Lower leg skin (tissue), 4 donors: ENCODE results near the gene IBSP. TPM values are rescaled to one million over a fixed set of nuclear protein-coding genes. Genes with fewer than 3 reads are reported as not detected.

ENCODE experiments used
- DNase-seq, 2 donors: peaks; one replicate each; pipeline ENCODE4 v3.0.0-alpha.2; 2019; ENCODE audit warnings: low spot score in 2 of 2
- H3K4me3 ChIP-seq: fragments of 200-600 bp; sonication (generic); 2 replicates; pipeline ENCODE4 v1.5.1; 2017; ENCODE audit warnings: mild to moderate bottlenecking, low read depth; ENCODE audit not compliant: poor library complexity, severe bottlenecking
- POLR2A ChIP-seq, 2 donors: fragments of 450-650 bp; IDR thresholded peaks; one replicate each; pipeline ENCODE4 v1.6.1; 2016 to 2017; ENCODE audit warnings: antibody characterized with exemption in 2 of 2, mild to moderate bottlenecking in 1 of 2, moderate library complexity in 1 of 2
- WGBS, 2 donors: methylation state at CpG; one replicate each; pipeline ENCODE4 v1.1.5; 2018; 5-methylcytosine and 5-hydroxymethylcytosine counted together
- intact Hi-C: fragments of 100-400 bp; cut with DNase I; formaldehyde crosslinking; loops from one replicate; pipeline ENCODE4 v1.15.0; 2023; ENCODE audit warnings: low total_unique reads
- total RNA-seq, 4 donors: library from RNA; depleted of rRNA; stranded (reverse); fragments of >200 nt; gene quantifications; one replicate each; pipeline ENCODE4 v1.1.0, GENCODE V29; 2016
- TF ChIP-seq, protein P1 (sequence below), 3 donors: fragments of 450-650 bp; IDR thresholded peaks; one replicate each; pipeline ENCODE4 v1.5.1; 2016; ENCODE audit warnings: antibody characterized with exemption in 3 of 3, mild to moderate bottlenecking in 3 of 3, moderate library complexity in 2 of 3

IBSP gene
- total RNA-seq, 4 donors from 2014 or later, result not detected

DNA sequence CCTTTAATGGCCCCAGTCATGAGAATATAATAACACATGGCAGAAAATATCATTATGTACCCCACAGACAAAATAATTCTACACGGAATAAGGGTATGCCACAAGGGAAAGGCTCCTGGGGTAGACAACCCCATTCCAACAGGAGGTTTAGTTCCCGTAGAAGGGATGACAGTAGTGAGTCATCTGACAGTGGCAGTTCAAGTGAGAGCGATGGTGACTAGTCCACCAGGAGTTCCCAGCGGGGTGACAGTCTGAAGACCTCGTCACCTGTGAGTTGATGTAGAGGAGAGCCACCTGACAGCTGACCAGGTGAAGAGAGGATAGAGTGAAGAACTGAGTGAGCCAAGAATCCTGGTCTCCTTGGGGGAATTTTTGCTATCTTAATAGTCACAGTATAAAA, 46.9 kb downstream of the IBSP start:
- no peak overlapping the region for H3K4me3 ChIP-seq
- intact Hi-C loops, result loop anchor here (10.0 kb wide), 2 partner anchors 461 to 581 kb away; no protein-coding TSS in a partner anchor
- no peak for DNase-seq
- WGBS, 2 donors, result 88 to 94% methylated on average over 5 of the region's 5 CpGs
- TF ChIP-seq, protein P1, sequence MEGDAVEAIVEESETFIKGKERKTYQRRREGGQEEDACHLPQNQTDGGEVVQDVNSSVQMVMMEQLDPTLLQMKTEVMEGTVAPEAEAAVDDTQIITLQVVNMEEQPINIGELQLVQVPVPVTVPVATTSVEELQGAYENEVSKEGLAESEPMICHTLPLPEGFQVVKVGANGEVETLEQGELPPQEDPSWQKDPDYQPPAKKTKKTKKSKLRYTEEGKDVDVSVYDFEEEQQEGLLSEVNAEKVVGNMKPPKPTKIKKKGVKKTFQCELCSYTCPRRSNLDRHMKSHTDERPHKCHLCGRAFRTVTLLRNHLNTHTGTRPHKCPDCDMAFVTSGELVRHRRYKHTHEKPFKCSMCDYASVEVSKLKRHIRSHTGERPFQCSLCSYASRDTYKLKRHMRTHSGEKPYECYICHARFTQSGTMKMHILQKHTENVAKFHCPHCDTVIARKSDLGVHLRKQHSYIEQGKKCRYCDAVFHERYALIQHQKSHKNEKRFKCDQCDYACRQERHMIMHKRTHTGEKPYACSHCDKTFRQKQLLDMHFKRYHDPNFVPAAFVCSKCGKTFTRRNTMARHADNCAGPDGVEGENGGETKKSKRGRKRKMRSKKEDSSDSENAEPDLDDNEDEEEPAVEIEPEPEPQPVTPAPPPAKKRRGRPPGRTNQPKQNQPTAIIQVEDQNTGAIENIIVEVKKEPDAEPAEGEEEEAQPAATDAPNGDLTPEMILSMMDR (IDR thresholded peaks at IDR 0.05), result no peak

GRCh38 chr4:87848622-87849351, 49.4 kb downstream of the IBSP start:
- TF ChIP-seq POLR2A (IDR thresholded peaks at IDR 0.05), result no peak
- TF ChIP-seq, protein P1 (IDR thresholded peaks at IDR 0.05), result no peak
- 13 to 15% methylated on average over 15 of the region's 15 CpGs for WGBS, 2 donors
- DNase-seq, result peak in 1 of 2 donors; percentile 35
- H3K4me3 ChIP-seq, result no peak overlapping the region
- intact Hi-C loops, result loop anchor here (10.0 kb wide), 2 partner anchors 464 to 584 kb away; no protein-coding TSS in a partner anchor

- TF ChIP-seq, protein P1 (IDR thresholded peaks at IDR 0.05), result no peak
- no peak for TF ChIP-seq POLR2A (IDR thresholded peaks at IDR 0.05)
- no peak for DNase-seq
- intact Hi-C loops, result loop anchor here (10.0 kb wide), 5 partner anchors 125 to 665 kb away; partner anchors contain the start of gene SPP1
- H3K4me3 ChIP-seq, result no peak overlapping the region
- WGBS, 2 donors, result 49 to 60% methylated on average over 4 of the region's 4 CpGs
These were observed 50.3 kb downstream of the IBSP start for GRCh38 chr4:87849612-87850011.

DNA sequence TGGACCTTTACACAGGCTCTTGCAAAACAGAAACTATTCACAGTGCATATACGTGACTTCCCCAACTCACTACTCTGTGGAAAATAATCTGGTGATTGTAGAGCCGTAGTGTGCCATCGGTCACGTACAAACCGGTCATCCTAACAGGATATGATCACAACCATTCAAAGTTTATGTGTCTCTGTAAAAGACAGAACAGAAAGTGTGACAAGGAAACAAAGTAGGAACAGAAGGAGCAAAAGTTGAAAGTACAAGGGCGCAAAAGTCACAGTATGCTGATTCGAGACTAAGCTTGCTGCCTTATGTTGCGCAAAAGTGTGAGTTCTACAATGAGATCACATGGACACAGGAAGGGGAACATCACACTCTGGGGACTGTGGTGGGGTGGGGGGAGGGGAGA, 52.0 kb downstream of the IBSP start:
- intact Hi-C loops, result loop anchor here (10.0 kb wide), 3 partner anchors 123 to 663 kb away; partner anchors contain the start of gene SPP1

GRCh38 chr4:87851953-87852352, 52.6 kb downstream of the IBSP start:
- intact Hi-C loops, result loop anchor here (10.0 kb wide), 3 partner anchors 123 to 663 kb away; partner anchors contain the start of gene SPP1
- DNase-seq, result no peak
- no peak for TF ChIP-seq POLR2A (IDR thresholded peaks at IDR 0.05)
- TF ChIP-seq, protein P1 (IDR thresholded peaks at IDR 0.05), result no peak
- no peak overlapping the region for H3K4me3 ChIP-seq
- 78 to 83% methylated on average over 4 of the region's 4 CpGs for WGBS, 2 donors

More for the DNA sequence above, 52.0 kb downstream of the IBSP start:
- WGBS, 2 donors, result 76 to 85% methylated on average over 8 of the region's 8 CpGs
- no peak for DNase-seq
- H3K4me3 ChIP-seq, result no peak overlapping the region
- no peak for TF ChIP-seq POLR2A (IDR thresholded peaks at IDR 0.05)
- TF ChIP-seq, protein P1 (IDR thresholded peaks at IDR 0.05), result no peak
